HCT116 (cell line): Measurements from ENCODE around the gene SLC2A9. TPM values are rescaled to one million over a fixed set of nuclear protein-coding genes. Genes with fewer than 3 reads are reported as not detected.

Experiments
- ATAC-seq: fragments of 200-7000 bp; cut with Tn5 transposase; 2 replicates; pipeline ENCODE4 v1.9.1; 2020; ENCODE audit warnings: mild to moderate bottlenecking, moderate library complexity
- BruUV-seq: library from RNA; stranded (reverse); fragments of 400-500 nt; replicated peaks from 2 replicates; lab custom pipeline; 2021; lab: Mats Ljungman, UMichigan
- CTCF ChIA-PET: fragments of 300-600 bp; sonication (Branson Sonifier 250); formaldehyde crosslinking; loops from one replicate; lab custom pipeline; 2021; ENCODE audit warnings: antibody characterized with exemption; lab: Charles Lee
- POLR2A ChIA-PET: fragments of 300-600, 350-600 bp; sonication (Branson Sonifier 250); formaldehyde crosslinking; loops from one replicate; lab custom pipeline; 2021; ENCODE audit warnings: antibody characterized with exemption; lab: Charles Lee
- RAD21 ChIA-PET, 2 experiments: fragments of 300-600 bp; sonication (Branson Sonifier 250); formaldehyde crosslinking; loops; one replicate each; lab custom pipeline; 2023; ENCODE audit warnings: low total read pairs in 2 of 2; ENCODE audit not compliant: uncharacterized antibody in 2 of 2, unreplicated experiment in 2 of 2, low non-redundant PET in 1 of 2; lab: Charles Lee
- DNase-seq: peaks from one replicate; pipeline ENCODE4 v3.0.0-alpha.2; 2010; ENCODE audit warnings: low read depth, low spot score
- H2AFZ ChIP-seq: fragments of 200-600 bp; shearing (Covaris generic), sonication (generic); 2 replicates; pipeline ENCODE4 v1.6.1; 2017; ENCODE audit warnings: low read depth, mixed run types, mixed read lengths, antibody characterized with exemption, low read length; ENCODE audit not compliant: poor library complexity, severe bottlenecking
- H3K27ac ChIP-seq: 2 replicates; pipeline ENCODE4 v1.5.1; 2012; ENCODE audit warnings: low read depth, low read length
- H3K27me3 ChIP-seq: fragments of 200-600 bp; sonication (generic); 2 replicates; pipeline ENCODE4 v1.6.1; 2016; ENCODE audit warnings: mixed run types, low read length, mixed read lengths; ENCODE audit not compliant: insufficient read depth
- H3K36me3 ChIP-seq, 2 experiments: fragments of 200-500 bp in 1 of 2; fragments of 200-600 bp in 1 of 2; sonication (Bioruptor generic) in 1 of 2; sonication (generic) in 1 of 2; 2 replicates each; pipeline versions ENCODE4 v1.5.1 to v1.6.1; 2014 to 2016; ENCODE audit warnings: low read length in 2 of 2, inconsistent platforms in 1 of 2, mixed read lengths in 1 of 2, mixed run types in 1 of 2; ENCODE audit not compliant: insufficient read depth in 2 of 2, control insufficient read depth in 1 of 2
- H3K4me1 ChIP-seq, 2 experiments: fragments of 200-600 bp in 1 of 2; sonication (generic) in 1 of 2; 2 replicates each; pipeline versions ENCODE4 v1.5.1 to v1.6.1; 2012 to 2017; ENCODE audit warnings: low read length in 2 of 2, inconsistent platforms in 1 of 2, mild to moderate bottlenecking in 1 of 2, mixed read lengths in 1 of 2, mixed run types in 1 of 2, moderate library complexity in 1 of 2; ENCODE audit not compliant: insufficient read depth in 2 of 2, control insufficient read depth in 1 of 2
- H3K4me2 ChIP-seq: fragments of 200-600 bp; sonication (generic); 2 replicates; pipeline ENCODE4 v1.6.1; 2017; ENCODE audit warnings: mixed run types, low read length, mixed read lengths
- H3K4me3 ChIP-seq, 2 experiments: fragments of 200-600 bp in 1 of 2; sonication (generic) in 1 of 2; replicated peaks in 1 of 2; 2 replicates each; pipeline ENCODE4 v1.5.1; 2011 to 2016; ENCODE audit warnings: low read length in 2 of 2, control low read depth in 1 of 2, low read depth in 1 of 2, mild to moderate bottlenecking in 1 of 2, mixed read lengths in 1 of 2, mixed run types in 1 of 2
- H3K79me2 ChIP-seq: fragments of 200-600 bp; sonication (generic); 2 replicates; pipeline ENCODE4 v1.6.1; 2017; ENCODE audit warnings: mild to moderate bottlenecking, mixed run types, low read length, moderate library complexity, mixed read lengths; ENCODE audit not compliant: insufficient read depth
- H3K9ac ChIP-seq: fragments of 200-600 bp; sonication (generic); 2 replicates; pipeline ENCODE4 v1.6.1; 2016; ENCODE audit warnings: low read length, mixed read lengths
- H3K9me2 ChIP-seq: fragments of 200-600 bp; sonication (generic), shearing (Covaris generic); 2 replicates; pipeline ENCODE4 v1.6.1; 2017; ENCODE audit warnings: mixed run types, mild to moderate bottlenecking, moderate library complexity; ENCODE audit not compliant: insufficient read depth
- H3K9me3 ChIP-seq, 2 experiments: fragments of 200-500 bp in 1 of 2; fragments of 200-600 bp in 1 of 2; sonication (Bioruptor generic) in 1 of 2; sonication (generic) in 1 of 2; 2 replicates each; pipeline ENCODE4 v1.6.1; 2014 to 2017; ENCODE audit warnings: low read length in 2 of 2, mixed read lengths in 2 of 2, inconsistent platforms in 1 of 2, low read depth in 1 of 2, mild to moderate bottlenecking in 1 of 2, mixed run types in 1 of 2, moderate library complexity in 1 of 2; ENCODE audit not compliant: control insufficient read depth in 1 of 2, insufficient read depth in 1 of 2
- H4K20me1 ChIP-seq: fragments of 200-600 bp; sonication (generic), shearing (Covaris generic); 2 replicates; pipeline ENCODE4 v1.6.1; 2017; ENCODE audit warnings: mixed run types, mild to moderate bottlenecking, moderate library complexity; ENCODE audit not compliant: insufficient read depth
- CEBPB ChIP-seq: IDR thresholded peaks from 2 replicates; pipeline ENCODE4 v1.6.1; 2012; ENCODE audit warnings: low read depth
- EGR1 ChIP-seq: IDR thresholded peaks from 2 replicates; pipeline ENCODE4 v1.6.1; 2012; ENCODE audit warnings: low read depth
- EZH2 ChIP-seq: fragments of 200-600 bp; sonication (generic); IDR thresholded peaks from 2 replicates; pipeline ENCODE4 v1.6.1; 2017; ENCODE audit warnings: antibody characterized with exemption, mixed run types
- EZH2phosphoT487 ChIP-seq: fragments of 200-600 bp; IDR thresholded peaks from 2 replicates; pipeline ENCODE4 v1.6.1; 2018; ENCODE audit warnings: antibody characterized with exemption, borderline replicate concordance
- SIN3A ChIP-seq: IDR thresholded peaks from 2 replicates; pipeline ENCODE4 v1.6.1; 2012; ENCODE audit warnings: low read depth
- TCF7L2 ChIP-seq: IDR thresholded peaks from 2 replicates; pipeline ENCODE4 v1.7.0; 2011; ENCODE audit warnings: borderline replicate concordance, inconsistent platforms; ENCODE audit not compliant: insufficient read depth, insufficient read length; ENCODE audit errors: extremely low read depth
- YY1 ChIP-seq: IDR thresholded peaks from 2 replicates; pipeline ENCODE4 v1.6.1; 2011; ENCODE audit warnings: low read length, low read depth, moderate library complexity, mild to moderate bottlenecking; ENCODE audit not compliant: insufficient replicate concordance; ENCODE audit errors: extremely low read depth
- intact Hi-C: fragments of 100-400 bp; cut with micrococcal nuclease; formaldehyde crosslinking; loops from 2 replicates; pipeline ENCODE4 v1.10.0; 2022
- total RNA-seq: library from RNA; stranded (reverse); gene quantifications from one replicate; pipeline ENCODE4 v1.2.1, GENCODE V29; 2021; ENCODE audit not compliant: unreplicated experiment
- TF ChIP-seq, protein P1 (sequence below): IDR thresholded peaks from 2 replicates; pipeline ENCODE4 v1.6.1; 2012; ENCODE audit warnings: low read depth
- TF ChIP-seq, protein P2 (sequence below): IDR thresholded peaks from 2 replicates; pipeline ENCODE4 v1.6.1; 2011; ENCODE audit warnings: mild to moderate bottlenecking, low read length, moderate library complexity; ENCODE audit not compliant: insufficient replicate concordance; ENCODE audit errors: extremely low read depth
- TF ChIP-seq, protein P3 (sequence below), 3 experiments: fragments of 200-600 bp in 1 of 3; sonication (generic) in 1 of 3; IDR thresholded peaks in 2 of 3; conservative IDR thresholded peaks in 1 of 3; 2 replicates each; pipeline ENCODE4 v1.5.1; 2012 to 2017; ENCODE audit warnings: low read depth in 2 of 3, low read length in 2 of 3, antibody characterized with exemption in 1 of 3, borderline replicate concordance in 1 of 3, control low read depth in 1 of 3, mild to moderate bottlenecking in 1 of 3, mixed read lengths in 1 of 3, mixed run types in 1 of 3, moderate library complexity in 1 of 3; ENCODE audit not compliant: insufficient read depth in 1 of 3

Gene SLC2A9
- total RNA-seq, 1 experiment from 2014 or later: 2.2 TPM

DNA sequence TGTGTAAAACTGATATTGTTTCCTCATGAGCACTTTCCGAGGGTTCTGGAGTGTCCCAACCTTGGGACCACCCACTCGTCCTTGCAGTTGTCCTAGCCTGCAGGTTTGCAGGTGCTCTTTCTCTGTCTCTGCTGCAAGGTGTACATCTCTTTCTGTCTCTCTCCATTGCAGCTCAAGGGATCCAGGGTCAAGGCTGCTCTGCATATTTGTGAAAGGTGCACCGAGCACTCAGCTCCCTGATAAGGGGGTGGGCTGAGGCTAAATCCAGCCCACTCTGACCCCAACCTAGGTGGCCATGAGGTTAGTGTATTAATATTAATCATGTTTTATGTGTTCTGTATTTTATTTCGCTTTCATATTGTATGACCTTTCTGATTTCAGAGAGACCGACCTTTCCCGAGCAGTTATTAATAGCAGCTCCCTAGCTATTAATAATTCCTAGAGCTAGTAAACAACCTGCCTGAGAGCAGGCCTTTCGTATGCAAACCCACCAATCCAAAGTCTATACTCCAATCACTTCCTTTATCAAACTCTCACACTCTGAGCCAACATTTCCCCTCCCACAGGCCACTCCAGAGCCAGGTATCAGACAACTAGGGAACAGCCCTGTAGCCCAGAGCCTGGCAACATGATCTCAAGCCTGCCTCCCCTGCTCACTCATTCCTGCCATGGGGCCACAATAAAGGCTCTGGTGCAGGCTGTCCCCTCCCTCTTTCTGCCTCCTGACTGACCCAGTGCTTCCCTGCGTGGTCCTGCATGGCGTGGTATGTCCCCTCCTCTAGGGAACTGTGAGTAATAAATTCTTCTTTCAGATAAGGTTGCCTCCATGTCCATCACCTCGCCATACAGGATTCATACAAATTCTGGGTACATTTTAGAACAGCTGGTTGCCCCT is 73.9 kb downstream of the SLC2A9 start:
- CTCF ChIA-PET: no interaction called here
- BruUV-seq: no TSS peak
- intact Hi-C loops: no loop called here
- no peaks in the 10 kb centered on the region for H3K27me3 ChIP-seq
- H3K9me2 ChIP-seq: no peaks in the 10 kb centered on the region
- no peaks in the 10 kb centered on the region for H3K36me3 ChIP-seq
- H3K4me2 ChIP-seq: no peak overlapping the region
- POLR2A ChIA-PET: no interaction called here
- TF ChIP-seq SIN3A (no peak), EGR1 (no peak), CEBPB (no peak), EZH2phosphoT487 (no peak), TCF7L2 (no peak), YY1 (no peak), EZH2 (no peak)
- TF ChIP-seq, protein P1, sequence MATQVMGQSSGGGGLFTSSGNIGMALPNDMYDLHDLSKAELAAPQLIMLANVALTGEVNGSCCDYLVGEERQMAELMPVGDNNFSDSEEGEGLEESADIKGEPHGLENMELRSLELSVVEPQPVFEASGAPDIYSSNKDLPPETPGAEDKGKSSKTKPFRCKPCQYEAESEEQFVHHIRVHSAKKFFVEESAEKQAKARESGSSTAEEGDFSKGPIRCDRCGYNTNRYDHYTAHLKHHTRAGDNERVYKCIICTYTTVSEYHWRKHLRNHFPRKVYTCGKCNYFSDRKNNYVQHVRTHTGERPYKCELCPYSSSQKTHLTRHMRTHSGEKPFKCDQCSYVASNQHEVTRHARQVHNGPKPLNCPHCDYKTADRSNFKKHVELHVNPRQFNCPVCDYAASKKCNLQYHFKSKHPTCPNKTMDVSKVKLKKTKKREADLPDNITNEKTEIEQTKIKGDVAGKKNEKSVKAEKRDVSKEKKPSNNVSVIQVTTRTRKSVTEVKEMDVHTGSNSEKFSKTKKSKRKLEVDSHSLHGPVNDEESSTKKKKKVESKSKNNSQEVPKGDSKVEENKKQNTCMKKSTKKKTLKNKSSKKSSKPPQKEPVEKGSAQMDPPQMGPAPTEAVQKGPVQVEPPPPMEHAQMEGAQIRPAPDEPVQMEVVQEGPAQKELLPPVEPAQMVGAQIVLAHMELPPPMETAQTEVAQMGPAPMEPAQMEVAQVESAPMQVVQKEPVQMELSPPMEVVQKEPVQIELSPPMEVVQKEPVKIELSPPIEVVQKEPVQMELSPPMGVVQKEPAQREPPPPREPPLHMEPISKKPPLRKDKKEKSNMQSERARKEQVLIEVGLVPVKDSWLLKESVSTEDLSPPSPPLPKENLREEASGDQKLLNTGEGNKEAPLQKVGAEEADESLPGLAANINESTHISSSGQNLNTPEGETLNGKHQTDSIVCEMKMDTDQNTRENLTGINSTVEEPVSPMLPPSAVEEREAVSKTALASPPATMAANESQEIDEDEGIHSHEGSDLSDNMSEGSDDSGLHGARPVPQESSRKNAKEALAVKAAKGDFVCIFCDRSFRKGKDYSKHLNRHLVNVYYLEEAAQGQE: no peak
- TF ChIP-seq, protein P2, sequence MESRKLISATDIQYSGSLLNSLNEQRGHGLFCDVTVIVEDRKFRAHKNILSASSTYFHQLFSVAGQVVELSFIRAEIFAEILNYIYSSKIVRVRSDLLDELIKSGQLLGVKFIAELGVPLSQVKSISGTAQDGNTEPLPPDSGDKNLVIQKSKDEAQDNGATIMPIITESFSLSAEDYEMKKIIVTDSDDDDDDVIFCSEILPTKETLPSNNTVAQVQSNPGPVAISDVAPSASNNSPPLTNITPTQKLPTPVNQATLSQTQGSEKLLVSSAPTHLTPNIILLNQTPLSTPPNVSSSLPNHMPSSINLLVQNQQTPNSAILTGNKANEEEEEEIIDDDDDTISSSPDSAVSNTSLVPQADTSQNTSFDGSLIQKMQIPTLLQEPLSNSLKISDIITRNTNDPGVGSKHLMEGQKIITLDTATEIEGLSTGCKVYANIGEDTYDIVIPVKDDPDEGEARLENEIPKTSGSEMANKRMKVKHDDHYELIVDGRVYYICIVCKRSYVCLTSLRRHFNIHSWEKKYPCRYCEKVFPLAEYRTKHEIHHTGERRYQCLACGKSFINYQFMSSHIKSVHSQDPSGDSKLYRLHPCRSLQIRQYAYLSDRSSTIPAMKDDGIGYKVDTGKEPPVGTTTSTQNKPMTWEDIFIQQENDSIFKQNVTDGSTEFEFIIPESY: no peak
- TF ChIP-seq, protein P3, sequence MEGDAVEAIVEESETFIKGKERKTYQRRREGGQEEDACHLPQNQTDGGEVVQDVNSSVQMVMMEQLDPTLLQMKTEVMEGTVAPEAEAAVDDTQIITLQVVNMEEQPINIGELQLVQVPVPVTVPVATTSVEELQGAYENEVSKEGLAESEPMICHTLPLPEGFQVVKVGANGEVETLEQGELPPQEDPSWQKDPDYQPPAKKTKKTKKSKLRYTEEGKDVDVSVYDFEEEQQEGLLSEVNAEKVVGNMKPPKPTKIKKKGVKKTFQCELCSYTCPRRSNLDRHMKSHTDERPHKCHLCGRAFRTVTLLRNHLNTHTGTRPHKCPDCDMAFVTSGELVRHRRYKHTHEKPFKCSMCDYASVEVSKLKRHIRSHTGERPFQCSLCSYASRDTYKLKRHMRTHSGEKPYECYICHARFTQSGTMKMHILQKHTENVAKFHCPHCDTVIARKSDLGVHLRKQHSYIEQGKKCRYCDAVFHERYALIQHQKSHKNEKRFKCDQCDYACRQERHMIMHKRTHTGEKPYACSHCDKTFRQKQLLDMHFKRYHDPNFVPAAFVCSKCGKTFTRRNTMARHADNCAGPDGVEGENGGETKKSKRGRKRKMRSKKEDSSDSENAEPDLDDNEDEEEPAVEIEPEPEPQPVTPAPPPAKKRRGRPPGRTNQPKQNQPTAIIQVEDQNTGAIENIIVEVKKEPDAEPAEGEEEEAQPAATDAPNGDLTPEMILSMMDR (IDR thresholded peaks at IDR 0.05 in 2 of 3, conservative IDR thresholded peaks at IDR 0.05 in 1 of 3; ENCODE audit: borderline replicate concordance in 1 of 3, insufficient read depth in 1 of 3, low read depth in 2 of 3, low read length in 2 of 3): no peak
- no peaks in the 10 kb centered on the region for H3K9me3 ChIP-seq
- no peak overlapping the region for H3K27ac ChIP-seq
- no peak for DNase-seq
- H3K4me3 ChIP-seq: no peak overlapping the region
- no peak overlapping the region for H3K9ac ChIP-seq
- H3K4me1 ChIP-seq: peaks cover 0 to 13% of the 10 kb centered on the region in 2 experiments; a peak in 1 of 4 replicates
- H4K20me1 ChIP-seq: no peaks in the 10 kb centered on the region
- ATAC-seq: no peak
- no peak overlapping the region for H2AFZ ChIP-seq
- RAD21 ChIA-PET: no interaction called here
- H3K79me2 ChIP-seq: no peaks in the 10 kb centered on the region
